Endothelial cell of umbilical vein (primary cell): ENCODE measurements around the gene ABCB9. TPM values are rescaled to one million over a fixed set of nuclear protein-coding genes. Genes with fewer than 3 reads are reported as not detected.

Experiments
- BruUV-seq: library from RNA; stranded (reverse); fragments of 400-500 nt; replicated peaks from 2 replicates; lab custom pipeline; 2021; lab: Mats Ljungman, UMichigan
- CTCF ChIA-PET: fragments of 300-600, 350-600 bp; sonication (Branson Sonifier 250); formaldehyde crosslinking; loops from one replicate; lab custom pipeline; 2021; ENCODE audit warnings: antibody characterized with exemption, inconsistent platforms; lab: Charles Lee
- POLR2A ChIA-PET: fragments of 300-600, 350-600 bp; sonication (Branson Sonifier 250); formaldehyde crosslinking; loops from one replicate; lab custom pipeline; 2021; ENCODE audit warnings: antibody characterized with exemption, inconsistent platforms; lab: Charles Lee
- DNase-seq: peaks from one replicate; pipeline ENCODE4 v3.0.0-alpha.2; 2011; ENCODE audit warnings: low read depth, low spot score
- FAIRE-seq: peaks from 2 replicates; lab custom pipeline; 2011; peaks lifted over from hg19 to GRCh38; lab: Jason Lieb, UNC
- H2AFZ ChIP-seq: 2 replicates; pipeline ENCODE4 v1.6.0; 2012; ENCODE audit warnings: low read depth, low read length, control low read depth, inconsistent platforms
- H3K27ac ChIP-seq: 2 replicates; pipeline ENCODE4 v1.5.1; 2011; ENCODE audit warnings: low read depth, mild to moderate bottlenecking, control low read depth, low read length, moderate library complexity; ENCODE audit not compliant: insufficient read depth
- H3K27me3 ChIP-seq, 2 experiments: 2 replicates each; pipeline versions ENCODE4 v1.6.0 to v1.6.1; 2011; ENCODE audit warnings: low read length in 2 of 2, mixed read lengths in 1 of 2; ENCODE audit not compliant: control insufficient read depth in 2 of 2, insufficient read depth in 2 of 2
- H3K36me3 ChIP-seq, 2 experiments: 2 replicates in 1 of 2; 3 replicates in 1 of 2; pipeline ENCODE4 v1.5.1; 2011; ENCODE audit warnings: low read length in 2 of 2, mild to moderate bottlenecking in 1 of 2, moderate library complexity in 1 of 2; ENCODE audit not compliant: control insufficient read depth in 2 of 2, insufficient read depth in 2 of 2; ENCODE audit errors: extremely low read depth in 1 of 2
- H3K4me1 ChIP-seq: 3 replicates; pipeline ENCODE4 v1.5.1; 2011; ENCODE audit warnings: mild to moderate bottlenecking, low read length; ENCODE audit not compliant: control insufficient read depth, insufficient read depth; ENCODE audit errors: extremely low read depth
- H3K4me2 ChIP-seq: 2 replicates; pipeline ENCODE4 v1.6.1; 2011; ENCODE audit warnings: low read length, control low read depth, mixed read lengths; ENCODE audit not compliant: insufficient read depth
- H3K4me3 ChIP-seq, 3 experiments: fragments of 200-600 bp in 1 of 3; sonication (generic), shearing (Covaris generic) in 1 of 3; replicated peaks in 1 of 3; 2 replicates each; pipeline ENCODE4 v1.5.1; 2011 to 2016; ENCODE audit warnings: control low read depth in 3 of 3, low read length in 3 of 3, mild to moderate bottlenecking in 2 of 3, inconsistent platforms in 1 of 3, low read depth in 1 of 3, moderate library complexity in 1 of 3; ENCODE audit not compliant: insufficient read depth in 1 of 3
- H3K79me2 ChIP-seq: 2 replicates; pipeline ENCODE4 v1.6.0; 2012; ENCODE audit warnings: low read length, inconsistent platforms; ENCODE audit not compliant: control insufficient read depth, insufficient read depth
- H3K9ac ChIP-seq: replicated peaks from 2 replicates; pipeline ENCODE3; 2011; ENCODE audit warnings: low read length, control low read depth; ENCODE audit not compliant: insufficient read depth; ENCODE audit errors: extremely low read depth
- H3K9me1 ChIP-seq: replicated peaks from 3 replicates; pipeline ENCODE4 v1.6.0; 2011; ENCODE audit warnings: mild to moderate bottlenecking, low read length; ENCODE audit not compliant: control insufficient read depth, insufficient read depth; ENCODE audit errors: extremely low read depth
- H3K9me3 ChIP-seq: replicated peaks from 2 replicates; pipeline ENCODE4 v1.5.1; 2012; ENCODE audit warnings: low read length, inconsistent platforms; ENCODE audit not compliant: control insufficient read depth, insufficient read depth
- H4K20me1 ChIP-seq: replicated peaks from 2 replicates; pipeline ENCODE3; 2011; ENCODE audit warnings: mild to moderate bottlenecking, low read length; ENCODE audit not compliant: control insufficient read depth, insufficient read depth; ENCODE audit errors: extremely low read depth
- CTCF ChIP-seq, 2 donors: IDR thresholded peaks; 1 replicate in 1 of 2; 2 replicates in 1 of 2; pipeline ENCODE4 v1.5.1; 2011; ENCODE audit warnings: low read length in 2 of 2, mild to moderate bottlenecking in 2 of 2, moderate library complexity in 2 of 2, control low read depth in 1 of 2, inconsistent platforms in 1 of 2, low read depth in 1 of 2; ENCODE audit not compliant: insufficient read depth in 1 of 2; ENCODE audit errors: extremely low read depth in 1 of 2
- EZH2 ChIP-seq: IDR thresholded peaks from 2 replicates; pipeline ENCODE4 v1.6.1; 2012; ENCODE audit warnings: borderline replicate concordance, low read depth, mild to moderate bottlenecking, moderate library complexity, low read length, inconsistent platforms; ENCODE audit not compliant: severe bottlenecking
- JUN ChIP-seq: IDR thresholded peaks from 2 replicates; pipeline ENCODE4 v1.6.1; 2011; ENCODE audit warnings: borderline replicate concordance, low read depth; ENCODE audit not compliant: insufficient read length, insufficient read depth
- MAX ChIP-seq: IDR thresholded peaks from 2 replicates; pipeline ENCODE4 v1.6.1; 2011; ENCODE audit not compliant: insufficient read depth, insufficient read length
- MYC ChIP-seq: IDR thresholded peaks from one replicate; pipeline ENCODE4 v1.6.1; 2011; ENCODE audit warnings: mild to moderate bottlenecking, low read depth, low read length
- POLR2AphosphoS5 ChIP-seq: IDR thresholded peaks from 2 replicates; pipeline ENCODE4 v1.6.1; 2012; ENCODE audit warnings: low read depth, mild to moderate bottlenecking, control low read depth, low read length, moderate library complexity; ENCODE audit not compliant: insufficient read depth
- dilution Hi-C: fragments of 300-500 bp; cut with MboI; formaldehyde crosslinking; loops from one replicate; pipeline ENCODE4 v1.15.0; 2019; ENCODE audit warnings: low sequenced_read_pairs; ENCODE audit not compliant: extremely low pct_ligation_motif_present
- intact Hi-C: fragments of 100-400 bp; cut with micrococcal nuclease; formaldehyde crosslinking; loops from one replicate; pipeline ENCODE4 v1.10.0; 2022
- polyA plus RNA-seq, 4 experiments: library from polyadenylated mRNA; depleted of rRNA in 3 of 4; stranded (reverse) in 3 of 4; unstranded in 1 of 4; fragments of >200 nt; gene quantifications; 2 replicates each; pipeline versions ENCODE4 v1.2.1 to v1.2.3, GENCODE V29; 2011 to 2012; ENCODE audit warnings: missing spikeins in 1 of 4
- total RNA-seq: library from RNA; stranded (reverse); gene quantifications from 2 replicates; pipeline ENCODE4 v1.2.3, GENCODE V29; 2021

ABCB9 gene
- total and polyA plus RNA-seq, 2 donors (not counting 3 experiments of a cell fraction or from before 2014, with no cell fraction given), result 11.7 to 16.9 TPM

GRCh38 chr12:122984612-122985337, 18.5 kb upstream of the ABCB9 start:
- H3K79me2 ChIP-seq, result peaks cover 23% of the 10 kb centered on the region
- peaks cover 30% of the 10 kb centered on the region for H3K4me1 ChIP-seq
- peak overlapping the region; percentile 12 for H3K4me2 ChIP-seq
- H3K9me1 ChIP-seq, result no peaks in the 10 kb centered on the region
- FAIRE-seq (no peak), DNase-seq (no peak)
- no peak overlapping the region for H3K9ac ChIP-seq
- H3K4me3 ChIP-seq, result no peak overlapping the region
- no peaks in the 10 kb centered on the region for H3K9me3 ChIP-seq
- dilution Hi-C loops, result no loop called here
- CTCF ChIA-PET, result interaction anchor here (1.0 to 2.9 kb wide), 3 partner anchors 58 to 254 kb away, joined by 3 to 21 read pairs (median 6); partner anchors contain the start of genes MPHOSPH9 and MTRFR
- H2AFZ ChIP-seq, result no peak overlapping the region
- H3K27ac ChIP-seq, result no peak overlapping the region
- peaks cover 0 to 10% of the 10 kb centered on the region in 2 experiments for H3K36me3 ChIP-seq
- intact Hi-C loops, result no loop called here
- H3K27me3 ChIP-seq, result no peaks in the 10 kb centered on the region
- TSS peak; percentile 7 for BruUV-seq
- TF ChIP-seq CTCF (IDR thresholded peaks at IDR 0.05; ENCODE audit: extremely low read depth in 1 of 2, insufficient read depth in 1 of 2, low read depth in 1 of 2, low read length in 2 of 2) (no peak), JUN (no peak), MAX (no peak), EZH2 (no peak), MYC (no peak), POLR2AphosphoS5 (no peak)
- POLR2A ChIA-PET, result no interaction called here
- no peaks in the 10 kb centered on the region for H4K20me1 ChIP-seq
